Muscle of back (tissue), 11 donors: Measurements from ENCODE around the gene PLA2G4B. TPM values are rescaled to one million over a fixed set of nuclear protein-coding genes. Genes with fewer than 3 reads are reported as not detected.
A peak's percentile ranks its signal among the peaks of the same experiment; 100 is the strongest.
"Not testable (repeated sequence)": the region's sequence is repeated elsewhere in the genome, so short reads cannot be mapped to it uniquely, and the experiment has no call there.

ENCODE experiments used
- DNase-seq, 3 donors: peaks; one replicate each; pipeline versions ENCODE4 v3.0.0 to v3.0.0-alpha.2; 2013
- polyA plus RNA-seq, 10 donors: library from polyadenylated mRNA; unstranded; fragments of 120-200 nt; gene quantifications; one replicate each; pipeline ENCODE4 v1.2.1, GENCODE V29; 2013; ENCODE audit not compliant: insufficient read length in 10 of 10

The PLA2G4B gene
- polyA plus RNA-seq, 10 donors = 1.5 to 9.7 (median 6.9) TPM

GRCh38 chr15:41825572-41826535 is 12.8 kb upstream of the PLA2G4B start:
- DNase-seq = no peak

- no peak for DNase-seq
These were observed 11.3 kb upstream of the PLA2G4B start for GRCh38 chr15:41827290-41827879.

GRCh38 chr15:41827880-41828806 is 10.5 kb upstream of the PLA2G4B start, which contains the start of gene JMJD7:
JMJD7 (plus strand) TSS chr15:41828092; CDS start chr15:41828125, 33 bp downstream.
- DNase-seq = peak; percentile 85 to 96 (median 92)

- no peak for DNase-seq
These were observed 9.9 kb upstream of the PLA2G4B start for GRCh38 chr15:41828807-41829141.

- no peak for DNase-seq
These were observed 8.5 kb upstream of the PLA2G4B start for GRCh38 chr15:41829959-41830646.

- not testable (repeated sequence) for DNase-seq
These were observed 7.4 kb upstream of the PLA2G4B start for GRCh38 chr15:41831291-41831690.

- DNase-seq = no peak
These were observed 6.4 kb upstream of the PLA2G4B start for GRCh38 chr15:41832208-41832607.

GRCh38 chr15:41832875-41833274 is 5.8 kb upstream of the PLA2G4B start:
- no peak for DNase-seq

GRCh38 chr15:41834096-41834495 is 4.6 kb upstream of the PLA2G4B start:
- DNase-seq = no peak

GRCh38 chr15:41836073-41836472 is 2.6 kb upstream of the PLA2G4B start:
- no peak for DNase-seq

GRCh38 chr15:41836713-41837454 is 1.8 kb upstream of the PLA2G4B start:
- no peak for DNase-seq

- no peak for DNase-seq
These were observed 1.3 kb downstream of the PLA2G4B start for GRCh38 chr15:41839781-41840491.

GRCh38 chr15:41840673-41841072 is 2.0 kb downstream of the PLA2G4B start:
- no peak for DNase-seq

- DNase-seq = no peak
These were observed 2.5 kb downstream of the PLA2G4B start for GRCh38 chr15:41841131-41841530.

GRCh38 chr15:41842229-41842628 is 3.6 kb downstream of the PLA2G4B start:
- DNase-seq = no peak

- no peak for DNase-seq
These were observed 4.9 kb downstream of the PLA2G4B start for GRCh38 chr15:41843571-41843970.

- no peak for DNase-seq
These were observed 6.2 kb downstream of the PLA2G4B start for GRCh38 chr15:41844814-41845213.

GRCh38 chr15:41847206-41847605 is 8.6 kb downstream of the PLA2G4B start:
- DNase-seq = no peak

GRCh38 chr15:41847981-41848380 is 9.3 kb downstream of the PLA2G4B start:
- no peak for DNase-seq

GRCh38 chr15:41848631-41849030 is 10.0 kb downstream of the PLA2G4B start:
- no peak for DNase-seq
